Measurements from ENCODE around the gene TOMM7. TPM values are rescaled to one million over a fixed set of nuclear protein-coding genes. Genes with fewer than 3 reads are reported as not detected.

The TOMM7 gene
- polyA plus RNA-seq, 1 of the 3 experiments (the other 2 are of a cell fraction), result 546 TPM

DNA sequence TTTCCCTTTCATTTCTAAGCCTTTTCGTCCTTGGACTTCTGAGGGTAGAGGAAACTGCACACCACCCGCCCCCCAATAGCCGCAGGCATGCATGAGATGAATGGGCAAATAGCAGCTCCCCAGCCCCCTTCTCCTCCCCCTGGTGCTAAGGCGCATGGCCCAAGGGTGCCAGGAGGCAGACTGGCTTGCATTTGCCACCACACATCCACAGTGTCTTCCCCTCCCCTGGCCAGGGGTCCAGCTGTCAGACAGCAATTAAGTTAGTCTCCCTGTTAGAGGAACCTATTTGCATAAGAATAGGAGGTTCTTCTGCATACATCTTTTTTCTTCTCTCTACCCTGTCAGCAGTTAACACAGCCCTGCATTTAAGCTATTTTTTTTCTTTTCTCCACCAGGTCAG, 20.2 kb downstream of the TOMM7 start (continued):
- no peak for TF ChIP-seq TEAD4 (IDR thresholded peaks at IDR 0.05; ENCODE audit: borderline replicate concordance, insufficient read depth)
- TF ChIP-seq, protein P1, sequence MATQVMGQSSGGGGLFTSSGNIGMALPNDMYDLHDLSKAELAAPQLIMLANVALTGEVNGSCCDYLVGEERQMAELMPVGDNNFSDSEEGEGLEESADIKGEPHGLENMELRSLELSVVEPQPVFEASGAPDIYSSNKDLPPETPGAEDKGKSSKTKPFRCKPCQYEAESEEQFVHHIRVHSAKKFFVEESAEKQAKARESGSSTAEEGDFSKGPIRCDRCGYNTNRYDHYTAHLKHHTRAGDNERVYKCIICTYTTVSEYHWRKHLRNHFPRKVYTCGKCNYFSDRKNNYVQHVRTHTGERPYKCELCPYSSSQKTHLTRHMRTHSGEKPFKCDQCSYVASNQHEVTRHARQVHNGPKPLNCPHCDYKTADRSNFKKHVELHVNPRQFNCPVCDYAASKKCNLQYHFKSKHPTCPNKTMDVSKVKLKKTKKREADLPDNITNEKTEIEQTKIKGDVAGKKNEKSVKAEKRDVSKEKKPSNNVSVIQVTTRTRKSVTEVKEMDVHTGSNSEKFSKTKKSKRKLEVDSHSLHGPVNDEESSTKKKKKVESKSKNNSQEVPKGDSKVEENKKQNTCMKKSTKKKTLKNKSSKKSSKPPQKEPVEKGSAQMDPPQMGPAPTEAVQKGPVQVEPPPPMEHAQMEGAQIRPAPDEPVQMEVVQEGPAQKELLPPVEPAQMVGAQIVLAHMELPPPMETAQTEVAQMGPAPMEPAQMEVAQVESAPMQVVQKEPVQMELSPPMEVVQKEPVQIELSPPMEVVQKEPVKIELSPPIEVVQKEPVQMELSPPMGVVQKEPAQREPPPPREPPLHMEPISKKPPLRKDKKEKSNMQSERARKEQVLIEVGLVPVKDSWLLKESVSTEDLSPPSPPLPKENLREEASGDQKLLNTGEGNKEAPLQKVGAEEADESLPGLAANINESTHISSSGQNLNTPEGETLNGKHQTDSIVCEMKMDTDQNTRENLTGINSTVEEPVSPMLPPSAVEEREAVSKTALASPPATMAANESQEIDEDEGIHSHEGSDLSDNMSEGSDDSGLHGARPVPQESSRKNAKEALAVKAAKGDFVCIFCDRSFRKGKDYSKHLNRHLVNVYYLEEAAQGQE (IDR thresholded peaks at IDR 0.05; ENCODE audit: low read depth, low read length), result no peak
- no peak for TF ChIP-seq RFX5 (IDR thresholded peaks at IDR 0.05; ENCODE audit: low read length)
- TF ChIP-seq FOSL2 (IDR thresholded peaks at IDR 0.05; ENCODE audit: borderline replicate concordance, low read depth), result no peak
- TF ChIP-seq EP300 (IDR thresholded peaks at IDR 0.05; ENCODE audit: borderline replicate concordance in 1 of 2, low read depth in 1 of 2, low read length in 1 of 2), result no peak
- no peak for TF ChIP-seq TCF12 (IDR thresholded peaks at IDR 0.05)
- no peak for TF ChIP-seq YY1 (IDR thresholded peaks at IDR 0.05; ENCODE audit: low read depth)
- no peak for TF ChIP-seq FOXJ3 (CRISPR knock-in tag; IDR thresholded peaks at IDR 0.05)
- TF ChIP-seq, protein P2, sequence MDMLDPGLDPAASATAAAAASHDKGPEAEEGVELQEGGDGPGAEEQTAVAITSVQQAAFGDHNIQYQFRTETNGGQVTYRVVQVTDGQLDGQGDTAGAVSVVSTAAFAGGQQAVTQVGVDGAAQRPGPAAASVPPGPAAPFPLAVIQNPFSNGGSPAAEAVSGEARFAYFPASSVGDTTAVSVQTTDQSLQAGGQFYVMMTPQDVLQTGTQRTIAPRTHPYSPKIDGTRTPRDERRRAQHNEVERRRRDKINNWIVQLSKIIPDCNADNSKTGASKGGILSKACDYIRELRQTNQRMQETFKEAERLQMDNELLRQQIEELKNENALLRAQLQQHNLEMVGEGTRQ (IDR thresholded peaks at IDR 0.05; ENCODE audit: borderline replicate concordance, low read depth, low read length), result no peak

DNA sequence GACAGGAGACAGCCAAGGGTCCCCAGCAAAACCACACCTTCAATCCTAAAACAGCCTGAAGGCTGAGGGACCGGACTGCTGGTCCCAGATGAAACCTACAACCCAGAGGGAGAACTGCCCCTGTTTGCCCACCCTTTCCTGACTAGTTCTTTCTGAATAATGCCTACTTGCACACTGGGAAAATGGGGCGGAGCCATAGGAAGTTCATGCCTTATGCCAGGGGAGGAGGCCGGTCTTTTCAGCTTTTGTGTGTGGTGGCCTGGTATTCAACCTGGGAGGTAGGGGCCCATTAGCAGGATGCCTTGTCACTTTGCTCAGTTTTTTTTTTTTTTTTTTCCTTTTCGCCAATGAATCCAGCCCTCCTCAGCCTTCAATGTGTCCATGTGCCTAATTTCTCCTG, 20.7 kb downstream of the TOMM7 start:
- Histone ChIP-seq H3K9ac (no peak overlapping the region), H3K79me2 (ENCODE audit: insufficient read depth) (no peaks in the 10 kb centered on the region), H3K27me3 (ENCODE audit: insufficient read depth) (no peaks in the 10 kb centered on the region; the same call in 1 of the 2 replicates), H4K20me1 (ENCODE audit: insufficient read depth) (no peaks in the 10 kb centered on the region), H2AFZ (ENCODE audit: low read depth) (no peak overlapping the region), H3K9me2 (no peaks in the 10 kb centered on the region), H3K9me3 (no peaks in the 10 kb centered on the region), H3K4me3 (ENCODE audit: low read depth in 2 of 2, low read length in 1 of 2) (no peak overlapping the region), H3F3A (replicated peaks; ENCODE audit: insufficient read depth) (no peaks in the 10 kb centered on the region), H3K4me1 (ENCODE audit: control insufficient read depth in 1 of 2, insufficient read depth in 2 of 2, low read depth in 1 of 2, low read length in 1 of 2) (no peaks in the 10 kb centered on the region), H3K4me2 (no peak overlapping the region), H3K36me3 (replicated peaks in 1 of 2; ENCODE audit: control insufficient read depth in 1 of 2, insufficient read depth in 2 of 2, low read length in 1 of 2) (no peaks in the 10 kb centered on the region), H3K27ac (ENCODE audit: low read depth in 2 of 2, low read length in 1 of 2) (no peak overlapping the region)
- no peak for DNase-seq
- WGBS (ENCODE audit: low lambda C conversion rate), result 71% methylated on average over 4 of the region's 4 CpGs
- TF ChIP-seq NFIC (IDR thresholded peaks at IDR 0.05; ENCODE audit: borderline replicate concordance), result no peak
- TF ChIP-seq RXRA (IDR thresholded peaks at IDR 0.05; ENCODE audit: borderline replicate concordance, low read depth), result no peak
- TF ChIP-seq TEAD4 (IDR thresholded peaks at IDR 0.05; ENCODE audit: borderline replicate concordance, insufficient read depth), result no peak
- TF ChIP-seq YY1 (IDR thresholded peaks at IDR 0.05; ENCODE audit: low read depth), result no peak
- no peak for TF ChIP-seq ELF1 (IDR thresholded peaks at IDR 0.05)
- TF ChIP-seq TAF1 (IDR thresholded peaks at IDR 0.05; ENCODE audit: borderline replicate concordance, low read depth, low read length), result no peak
- no peak for TF ChIP-seq MEF2A (IDR thresholded peaks at IDR 0.05; ENCODE audit: borderline replicate concordance, low read depth)
- no peak for TF ChIP-seq POLR2AphosphoS5 (IDR thresholded peaks at IDR 0.05; ENCODE audit: low read depth, low read length)
- TF ChIP-seq, protein P2 (IDR thresholded peaks at IDR 0.05; ENCODE audit: borderline replicate concordance, low read depth, low read length), result no peak
- TF ChIP-seq RFX5 (IDR thresholded peaks at IDR 0.05; ENCODE audit: low read length), result no peak
- no peak for TF ChIP-seq TCF12 (IDR thresholded peaks at IDR 0.05)
- TF ChIP-seq SIN3A (IDR thresholded peaks at IDR 0.05; ENCODE audit: borderline replicate concordance, low read depth, low read length), result no peak
- ChIA-PET POLR2A (no interaction called here), CTCF (no interaction called here)
